Natural killer cell (primary cell): ENCODE data around the gene C2orf68. TPM values are rescaled to one million over a fixed set of nuclear protein-coding genes. Genes with fewer than 3 reads are reported as not detected.

Experiments
- ATAC-seq, 3 donors: fragments of 150-1000 bp in 2 of 3; fragments of 200-7000 bp in 1 of 3; cut with Tn5 transposase; 1 replicate in 1 of 3; 2 replicates in 2 of 3; pipeline ENCODE4 v1.10.0; 2021; ENCODE audit warnings: mild to moderate bottlenecking in 2 of 3, moderate library complexity in 2 of 3
- DNase-seq, 2 donors: peaks; one replicate each; pipeline versions ENCODE4 v3.0.0 to v3.0.0-alpha.2; 2013 to 2021; ENCODE audit warnings: mixed read lengths in 1 of 2
- H3K27ac ChIP-seq: one replicate; pipeline ENCODE4 v1.5.1; 2013; ENCODE audit warnings: mild to moderate bottlenecking, low read length
- H3K27me3 ChIP-seq: one replicate; pipeline ENCODE4 v1.6.1; 2013; ENCODE audit warnings: low read length; ENCODE audit not compliant: control insufficient read depth, insufficient read depth
- H3K36me3 ChIP-seq: one replicate; pipeline ENCODE4 v1.6.1; 2013; ENCODE audit warnings: low read length; ENCODE audit not compliant: control insufficient read depth, insufficient read depth
- H3K4me1 ChIP-seq: one replicate; pipeline ENCODE4 v1.6.1; 2013; ENCODE audit warnings: low read length; ENCODE audit not compliant: control insufficient read depth, insufficient read depth
- H3K4me3 ChIP-seq: one replicate; pipeline ENCODE4 v1.5.1; 2013; ENCODE audit warnings: low read length
- H3K9me3 ChIP-seq: one replicate; pipeline ENCODE4 v1.6.1; 2013; ENCODE audit warnings: low read length; ENCODE audit not compliant: control insufficient read depth, insufficient read depth
- H3K27ac Mint-ChIP-seq, 2 donors: one replicate each; pipeline ENCODE4 v1.8.0; 2022; ENCODE audit warnings: mild to moderate bottlenecking in 2 of 2, mixed read lengths in 2 of 2, moderate library complexity in 1 of 2
- H3K27me3 Mint-ChIP-seq, 2 donors: one replicate each; pipeline ENCODE4 v1.8.0; 2022; ENCODE audit warnings: low read depth in 2 of 2, mixed read lengths in 2 of 2
- H3K36me3 Mint-ChIP-seq: one replicate; pipeline ENCODE4 v1.8.0; 2022; ENCODE audit warnings: mixed read lengths
- H3K4me1 Mint-ChIP-seq, 2 donors: one replicate each; pipeline ENCODE4 v1.8.0; 2022; ENCODE audit warnings: mixed read lengths in 2 of 2
- H3K4me3 Mint-ChIP-seq: one replicate; pipeline ENCODE4 v1.8.0; 2022; ENCODE audit warnings: mild to moderate bottlenecking, moderate library complexity, mixed read lengths
- H3K9me3 Mint-ChIP-seq, 2 donors: one replicate each; pipeline ENCODE4 v1.8.0; 2022; ENCODE audit warnings: mixed read lengths in 2 of 2
- WGBS: methylation state at CpG from one replicate; pipeline ENCODE4 v1.1.7; 2013; ENCODE audit warnings: missing lambda C conversion rate; ENCODE audit not compliant: insufficient coverage; 5-methylcytosine and 5-hydroxymethylcytosine counted together
- intact Hi-C: fragments of 100-400 bp; cut with micrococcal nuclease; formaldehyde crosslinking; loops from one replicate; pipeline ENCODE4 v1.14.2; 2022
- total RNA-seq, 4 donors: library from RNA; stranded (reverse); fragments of 120-200 nt in 1 of 4; gene quantifications; one replicate each; pipeline versions ENCODE4 v1.2.3 to v1.2.4, GENCODE V29; 2013 to 2022
- TF ChIP-seq, protein P1 (sequence below): fragments of 200-600 bp; IDR thresholded peaks from one replicate; pipeline ENCODE4 v1.8.0; 2022; ENCODE audit warnings: antibody characterized with exemption

Gene C2orf68
- total RNA-seq, 3 donors from 2014 or later (not counting 1 experiment from before 2014, with no cell fraction given) = 36.4 to 60.8 (median 48.4) TPM

DNA sequence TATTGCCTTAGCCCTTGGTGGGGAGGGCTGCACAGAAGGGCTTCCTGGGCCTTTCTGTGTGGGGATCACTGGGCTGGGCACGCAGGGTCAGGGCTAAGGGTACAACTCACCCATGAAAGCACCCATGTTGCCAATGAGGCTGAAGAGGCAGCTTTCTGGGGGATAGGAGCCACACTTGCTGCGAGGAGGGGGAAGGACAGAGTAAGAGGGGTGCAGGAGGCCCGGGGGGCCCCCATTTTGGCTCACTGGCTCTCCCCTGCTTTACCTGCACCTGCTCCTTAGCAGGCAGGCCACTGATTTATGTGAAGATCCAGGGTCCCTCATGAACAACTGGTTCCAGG is 11.7 kb downstream of the C2orf68 start:
- intact Hi-C loops = loop anchor here (5.0 kb wide), 1 partner anchor 38 kb away; the partner anchor contains the start of gene GGCX
- Mint-ChIP-seq H3K36me3 (no peaks in the 10 kb centered on the region), H3K4me1 (peaks cover 29 to 36% of the 10 kb centered on the region in 2 donors), H3K9me3 (no peaks in the 10 kb centered on the region), H3K4me3 (no peak overlapping the region), H3K27ac (peak overlapping the region in 1 of 2 donors; percentile 81), H3K27me3 (no peaks in the 10 kb centered on the region)
- Histone ChIP-seq H3K36me3 (peaks cover 18% of the 10 kb centered on the region), H3K27me3 (no peaks in the 10 kb centered on the region), H3K4me3 (no peak overlapping the region), H3K27ac (no peak overlapping the region), H3K4me1 (peaks cover 37% of the 10 kb centered on the region), H3K9me3 (no peaks in the 10 kb centered on the region)
- no peak for DNase-seq
- WGBS = 84% methylated on average over 3 of the region's 3 CpGs
- ATAC-seq = no peak
- TF ChIP-seq, protein P1, sequence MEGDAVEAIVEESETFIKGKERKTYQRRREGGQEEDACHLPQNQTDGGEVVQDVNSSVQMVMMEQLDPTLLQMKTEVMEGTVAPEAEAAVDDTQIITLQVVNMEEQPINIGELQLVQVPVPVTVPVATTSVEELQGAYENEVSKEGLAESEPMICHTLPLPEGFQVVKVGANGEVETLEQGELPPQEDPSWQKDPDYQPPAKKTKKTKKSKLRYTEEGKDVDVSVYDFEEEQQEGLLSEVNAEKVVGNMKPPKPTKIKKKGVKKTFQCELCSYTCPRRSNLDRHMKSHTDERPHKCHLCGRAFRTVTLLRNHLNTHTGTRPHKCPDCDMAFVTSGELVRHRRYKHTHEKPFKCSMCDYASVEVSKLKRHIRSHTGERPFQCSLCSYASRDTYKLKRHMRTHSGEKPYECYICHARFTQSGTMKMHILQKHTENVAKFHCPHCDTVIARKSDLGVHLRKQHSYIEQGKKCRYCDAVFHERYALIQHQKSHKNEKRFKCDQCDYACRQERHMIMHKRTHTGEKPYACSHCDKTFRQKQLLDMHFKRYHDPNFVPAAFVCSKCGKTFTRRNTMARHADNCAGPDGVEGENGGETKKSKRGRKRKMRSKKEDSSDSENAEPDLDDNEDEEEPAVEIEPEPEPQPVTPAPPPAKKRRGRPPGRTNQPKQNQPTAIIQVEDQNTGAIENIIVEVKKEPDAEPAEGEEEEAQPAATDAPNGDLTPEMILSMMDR = no peak

- Mint-ChIP-seq H3K27ac (peak overlapping the region in 1 of 2 donors; percentile 81), H3K36me3 (no peaks in the 10 kb centered on the region), H3K4me1 (peaks cover 35 to 41% of the 10 kb centered on the region in 2 donors), H3K4me3 (no peak overlapping the region), H3K9me3 (no peaks in the 10 kb centered on the region), H3K27me3 (no peaks in the 10 kb centered on the region)
- Histone ChIP-seq H3K4me1 (peaks cover 40% of the 10 kb centered on the region), H3K4me3 (no peak overlapping the region), H3K36me3 (peaks cover 18% of the 10 kb centered on the region), H3K9me3 (no peaks in the 10 kb centered on the region), H3K27me3 (no peaks in the 10 kb centered on the region), H3K27ac (no peak overlapping the region)
- TF ChIP-seq, protein P1 = no peak
- intact Hi-C loops = loop anchor here (5.0 kb wide), 1 partner anchor 37 kb away; the partner anchor contains the start of gene GGCX
- DNase-seq = no peak
- WGBS = 76% methylated on average over 17 of the region's 17 CpGs
- no peak for ATAC-seq
Measured at GRCh38 chr2:85599468-85600234, 12.2 kb downstream of the C2orf68 start.

DNA sequence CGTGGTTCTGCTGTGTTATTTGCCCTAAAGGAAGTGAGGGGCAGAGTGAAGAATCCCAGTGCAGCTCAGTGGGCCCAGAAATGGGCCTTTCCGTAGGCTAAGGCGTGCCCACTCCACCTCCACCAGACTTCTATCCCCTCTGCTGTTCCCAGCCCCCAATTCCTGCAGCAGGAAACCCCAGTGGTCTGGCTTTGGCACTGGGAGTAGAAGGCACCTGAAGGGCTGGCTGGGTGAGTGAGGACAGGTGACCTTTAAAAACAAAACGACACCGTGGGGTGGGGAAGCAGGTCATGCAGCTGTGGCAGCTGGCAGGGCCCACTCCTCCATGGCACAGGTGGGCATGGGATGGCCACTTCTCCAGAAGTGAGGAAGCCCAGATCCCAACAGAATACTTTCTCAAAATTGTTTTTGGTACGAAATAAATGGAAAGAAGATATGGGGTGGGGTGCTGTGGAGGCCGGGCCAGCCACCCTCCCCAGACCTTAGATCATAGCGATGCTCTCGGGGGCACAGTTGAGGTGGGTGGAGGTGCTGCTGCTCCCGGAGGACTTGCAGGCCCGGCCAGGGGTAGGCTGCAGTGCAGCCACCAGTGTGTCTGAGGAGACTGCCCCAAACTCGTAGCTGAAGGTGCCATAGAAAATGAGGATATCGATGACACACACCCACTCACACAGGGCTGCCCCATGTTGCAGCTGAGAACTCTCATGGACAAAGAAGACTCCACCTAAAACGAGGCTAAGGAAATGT is 13.1 kb downstream of the C2orf68 start:
- peaks cover 41% of the 10 kb centered on the region for H3K4me1 ChIP-seq
- H3K27me3 ChIP-seq = no peaks in the 10 kb centered on the region
- no peak overlapping the region for H3K4me3 ChIP-seq
- Mint-ChIP-seq H3K4me3 (no peak overlapping the region), H3K9me3 (no peaks in the 10 kb centered on the region), H3K36me3 (no peaks in the 10 kb centered on the region), H3K27ac (peak overlapping the region in 1 of 2 donors; percentile 40), H3K27me3 (no peaks in the 10 kb centered on the region), H3K4me1 (peaks cover 39 to 46% of the 10 kb centered on the region in 2 donors)
- TF ChIP-seq, protein P1 = no peak
- no peaks in the 10 kb centered on the region for H3K9me3 ChIP-seq
- no peak for DNase-seq
- no peak for ATAC-seq
- H3K27ac ChIP-seq = no peak overlapping the region
- intact Hi-C loops = no loop called here
- peaks cover 18% of the 10 kb centered on the region for H3K36me3 ChIP-seq
- 94% methylated on average over 13 of the region's 14 CpGs for WGBS
